IMR-90 (cell line): ENCODE data around the gene POMT2. TPM values are rescaled to one million over a fixed set of nuclear protein-coding genes. Genes with fewer than 3 reads are reported as not detected.

Experiments
- ATAC-seq: fragments of 200-7000 bp; cut with Tn5 transposase; 2 replicates; pipeline ENCODE4 v1.9.1; 2020; ENCODE audit warnings: low read depth, mild to moderate bottlenecking, moderate library complexity
- BruUV-seq: library from RNA; stranded (reverse); fragments of 400-500 nt; replicated peaks from 2 replicates; lab custom pipeline; 2021; lab: Mats Ljungman, UMichigan
- CTCF ChIA-PET: fragments of 300-600 bp; formaldehyde crosslinking; extraction: SDS; loops from one replicate; lab custom pipeline; 2021; ENCODE audit warnings: antibody characterized with exemption; lab: Yijun Ruan, JAX
- POLR2A ChIA-PET: fragments of 300-600 bp; sonication (Branson Sonifier 250); formaldehyde crosslinking; loops from one replicate; lab custom pipeline; 2022; ENCODE audit warnings: antibody characterized with exemption; ENCODE audit not compliant: unreplicated experiment; lab: Charles Lee
- DNase-seq: peaks from one replicate; pipeline ENCODE4 v3.0.0; 2013
- H2AFZ ChIP-seq: replicated peaks from 2 replicates; pipeline ENCODE3; 2013; ENCODE audit warnings: low read length, mild to moderate bottlenecking; ENCODE audit not compliant: poor library complexity
- H2AK5ac ChIP-seq: 2 replicates; pipeline ENCODE4 v1.6.1; 2013; ENCODE audit warnings: low read depth, low read length, inconsistent platforms
- H2AK9ac ChIP-seq: replicated peaks from 2 replicates; pipeline ENCODE3; 2013; ENCODE audit warnings: mild to moderate bottlenecking, low read depth, low read length, moderate library complexity; ENCODE audit not compliant: poor library complexity
- H2BK120ac ChIP-seq: 2 replicates; pipeline ENCODE4 v1.6.1; 2013; ENCODE audit warnings: low read depth, low read length, inconsistent platforms
- H2BK15ac ChIP-seq: 3 replicates; pipeline ENCODE4 v1.6.1; 2013; ENCODE audit warnings: low read depth, low read length, inconsistent platforms
- H2BK20ac ChIP-seq: 2 replicates; pipeline ENCODE4 v1.6.1; 2013; ENCODE audit warnings: low read depth, mild to moderate bottlenecking, inconsistent platforms, low read length, moderate library complexity
- H2BK5ac ChIP-seq: 2 replicates; pipeline ENCODE4 v1.6.1; 2013; ENCODE audit warnings: mild to moderate bottlenecking, low read depth, low read length, inconsistent platforms; ENCODE audit not compliant: poor library complexity, severe bottlenecking
- H3K14ac ChIP-seq: replicated peaks from 2 replicates; pipeline ENCODE4 v1.6.1; 2013; ENCODE audit warnings: low read depth, low read length, inconsistent platforms
- H3K18ac ChIP-seq: 2 replicates; pipeline ENCODE4 v1.6.1; 2013; ENCODE audit warnings: low read depth, low read length, control low read depth
- H3K23ac ChIP-seq: 2 replicates; pipeline ENCODE4 v1.6.1; 2013; ENCODE audit warnings: low read depth, low read length, inconsistent platforms
- H3K27ac ChIP-seq: 2 replicates; pipeline ENCODE4 v1.5.1; 2013; ENCODE audit warnings: mild to moderate bottlenecking, control low read depth, low read length; ENCODE audit not compliant: insufficient read depth
- H3K27me3 ChIP-seq: 2 replicates; pipeline ENCODE4 v1.6.1; 2013; ENCODE audit warnings: low read length; ENCODE audit not compliant: control insufficient read depth, insufficient read depth
- H3K36me3 ChIP-seq: 2 replicates; pipeline ENCODE4 v1.6.1; 2013; ENCODE audit warnings: low read length, mixed read lengths; ENCODE audit not compliant: control insufficient read depth, insufficient read depth
- H3K4ac ChIP-seq: 2 replicates; pipeline ENCODE4 v1.6.1; 2013; ENCODE audit warnings: low read depth, low read length, inconsistent platforms
- H3K4me1 ChIP-seq: 2 replicates; pipeline ENCODE4 v1.6.1; 2013; ENCODE audit warnings: low read length, mixed read lengths; ENCODE audit not compliant: control insufficient read depth, insufficient read depth
- H3K4me2 ChIP-seq: 2 replicates; pipeline ENCODE4 v1.6.1; 2013; ENCODE audit warnings: low read depth, mild to moderate bottlenecking, control low read depth, low read length, moderate library complexity
- H3K4me3 ChIP-seq: 2 replicates; pipeline ENCODE4 v1.5.1; 2013; ENCODE audit warnings: low read depth, mild to moderate bottlenecking, control low read depth, low read length, moderate library complexity; ENCODE audit not compliant: insufficient read depth
- H3K56ac ChIP-seq: 2 replicates; pipeline ENCODE4 v1.6.1; 2013; ENCODE audit warnings: low read length, inconsistent platforms; ENCODE audit not compliant: insufficient read depth; ENCODE audit errors: extremely low read depth
- H3K79me1 ChIP-seq, 2 experiments: 2 replicates each; pipeline ENCODE4 v1.6.1; 2013; ENCODE audit warnings: low read length in 2 of 2, inconsistent platforms in 1 of 2, low read depth in 1 of 2
- H3K9ac ChIP-seq: 2 replicates; pipeline ENCODE4 v1.6.1; 2013; ENCODE audit warnings: low read depth, low read length, control low read depth
- H3K9me1 ChIP-seq: 2 replicates; pipeline ENCODE4 v1.6.1; 2013; ENCODE audit warnings: low read length, inconsistent platforms; ENCODE audit not compliant: insufficient read depth
- H3K9me3 ChIP-seq: 2 replicates; pipeline ENCODE4 v1.6.1; 2013; ENCODE audit warnings: low read length; ENCODE audit not compliant: control insufficient read depth, insufficient read depth
- H4K20me1 ChIP-seq: 2 replicates; pipeline ENCODE4 v1.6.1; 2013; ENCODE audit warnings: low read length, inconsistent platforms; ENCODE audit not compliant: insufficient read depth
- H4K5ac ChIP-seq: 2 replicates; pipeline ENCODE4 v1.6.1; 2013; ENCODE audit warnings: mild to moderate bottlenecking, low read depth, low read length, control low read depth
- H4K8ac ChIP-seq, 2 experiments: 2 replicates each; pipeline ENCODE4 v1.6.1; 2013; ENCODE audit warnings: low read depth in 2 of 2, low read length in 2 of 2, control low read depth in 1 of 2, inconsistent platforms in 1 of 2
- H4K91ac ChIP-seq: 2 replicates; pipeline ENCODE4 v1.6.1; 2013; ENCODE audit warnings: low read depth, low read length, inconsistent platforms; ENCODE audit not compliant: insufficient read depth
- BHLHE40 ChIP-seq: fragments of 150-350 bp; IDR thresholded peaks from 2 replicates; pipeline ENCODE4 v1.6.1; 2016; ENCODE audit warnings: mild to moderate bottlenecking, low read depth, low read length
- CEBPB ChIP-seq: IDR thresholded peaks from 2 replicates; pipeline ENCODE4 v1.6.1; 2012; ENCODE audit warnings: low read depth, low read length, improper control_type of control experiment
- CHD1 ChIP-seq: IDR thresholded peaks from 2 replicates; pipeline ENCODE4 v1.6.1; 2012; ENCODE audit warnings: low read depth, low read length, improper control_type of control experiment
- CTCF ChIP-seq: conservative IDR thresholded peaks from 2 replicates; pipeline ENCODE4 v1.5.1; 2012; ENCODE audit warnings: mild to moderate bottlenecking, low read depth, low read length, improper control_type of control experiment
- ELK1 ChIP-seq: fragments of 150-350 bp; IDR thresholded peaks from 2 replicates; pipeline ENCODE4 v1.6.1; 2016; ENCODE audit warnings: low read depth, mild to moderate bottlenecking, low read length, moderate library complexity, borderline replicate concordance
- FOS ChIP-seq: fragments of 150-350 bp; IDR thresholded peaks from 2 replicates; pipeline ENCODE4 v1.6.1; 2016; ENCODE audit warnings: low read depth, low read length
- MAFK ChIP-seq: IDR thresholded peaks from 2 replicates; pipeline ENCODE4 v1.6.1; 2012; ENCODE audit warnings: low read depth, low read length, improper control_type of control experiment
- MAZ ChIP-seq: IDR thresholded peaks from 2 replicates; pipeline ENCODE4 v1.6.1; 2012; ENCODE audit warnings: low read depth, mild to moderate bottlenecking, low read length, improper control_type of control experiment, moderate library complexity, borderline replicate concordance
- MXI1 ChIP-seq: IDR thresholded peaks from 2 replicates; pipeline ENCODE4 v1.6.1; 2012; ENCODE audit warnings: low read depth, mild to moderate bottlenecking, low read length, moderate library complexity, borderline replicate concordance
- NFE2L2 ChIP-seq: fragments of 150-350 bp; IDR thresholded peaks from 2 replicates; pipeline ENCODE4 v1.6.1; 2016; ENCODE audit warnings: low read depth, mild to moderate bottlenecking, low read length
- POLR2A ChIP-seq: IDR thresholded peaks from 2 replicates; pipeline ENCODE4 v1.6.1; 2012; ENCODE audit warnings: mild to moderate bottlenecking, low read depth, low read length
- RAD21 ChIP-seq: IDR thresholded peaks from 2 replicates; pipeline ENCODE4 v1.6.1; 2012; ENCODE audit warnings: low read length, improper control_type of control experiment
- RCOR1 ChIP-seq: IDR thresholded peaks from 2 replicates; pipeline ENCODE4 v1.6.1; 2012; ENCODE audit warnings: mild to moderate bottlenecking, low read length, improper control_type of control experiment; ENCODE audit not compliant: insufficient replicate concordance
- RFX5 ChIP-seq: IDR thresholded peaks from 2 replicates; pipeline ENCODE4 v1.8.0; 2012; ENCODE audit warnings: low read depth, mild to moderate bottlenecking, low read length, moderate library complexity
- SMC3 ChIP-seq: fragments of 150-350 bp; IDR thresholded peaks from 2 replicates; pipeline ENCODE4 v1.6.1; 2016; ENCODE audit warnings: low read depth, mild to moderate bottlenecking, antibody characterized with exemption, low read length, moderate library complexity
- USF2 ChIP-seq: fragments of 150-350 bp; IDR thresholded peaks from 2 replicates; pipeline ENCODE4 v1.6.1; 2017; ENCODE audit warnings: mild to moderate bottlenecking, antibody characterized with exemption, low read length, low read depth
- WGBS, 2 experiments: methylation state at CpG; one replicate each; pipeline versions ENCODE4 v1.1.5 to v1.1.7; 2013; ENCODE audit warnings: missing lambda C conversion rate in 2 of 2; ENCODE audit not compliant: insufficient read length in 1 of 2; ENCODE audit errors: extremely low coverage in 2 of 2; 5-methylcytosine and 5-hydroxymethylcytosine counted together
- dilution Hi-C: fragments of 300-500 bp; cut with HindIII; formaldehyde crosslinking; loops from one replicate; pipeline ENCODE4 v1.14.3; 2018; ENCODE audit warnings: low sequenced_read_pairs; ENCODE audit not compliant: unreplicated experiment
- in situ Hi-C: fragments of 300-500 bp; cut with MboI; formaldehyde crosslinking; loops from 3 replicates; pipeline ENCODE4 v1.14.3; 2019; ENCODE audit warnings: low sequenced_read_pairs, inconsistent platforms, mixed read lengths
- intact Hi-C: fragments of 100-400 bp; cut with micrococcal nuclease; formaldehyde crosslinking; loops from 2 replicates; pipeline ENCODE4 v1.10.0; 2022
- polyA plus RNA-seq, 3 experiments: library from polyadenylated mRNA; depleted of rRNA; stranded (reverse); fragments of >200 nt; gene quantifications; 2 replicates each; pipeline ENCODE4 v1.2.3, GENCODE V29; 2012; ENCODE audit warnings: low replicate concordance in 1 of 3
- total RNA-seq: library from RNA; depleted of rRNA; stranded (reverse); fragments of >200 nt; gene quantifications from 2 replicates; pipeline ENCODE4 v1.2.3, GENCODE V29; 2012

Gene POMT2
- total and polyA plus RNA-seq, 2 of the 4 experiments (the other 2 are of a cell fraction) = 6.5 to 13.0 TPM

- TF ChIP-seq USF2 (no peak), MAFK (no peak), ELK1 (no peak), MAZ (no peak), CEBPB (no peak), MXI1 (no peak), CHD1 (no peak), FOS (no peak), POLR2A (no peak), RAD21 (no peak), BHLHE40 (no peak), SMC3 (no peak), CTCF (no peak), RFX5 (no peak), NFE2L2 (no peak), RCOR1 (no peak)
- no TSS peak for BruUV-seq
- in situ Hi-C loops = no loop called here
These were observed 77.9 kb downstream of the POMT2 start for GRCh38 chr14:77242752-77243151.

More at GRCh38 chr14:77242752-77243151, 77.9 kb downstream of the POMT2 start:
- 67% methylated on average over 3 of the region's 12 CpGs; no CpG with 5 or more reads in 1 of the 2 experiments for WGBS, 2 experiments
- Histone ChIP-seq H3K27me3 (no peaks in the 10 kb centered on the region; the same call in 1 of the 2 replicates), H3K56ac (no peak overlapping the region), H4K8ac (no peak overlapping the region), H3K14ac (no peak overlapping the region), H3K9ac (no peak overlapping the region), H4K20me1 (no peaks in the 10 kb centered on the region), H3K79me1 (no peaks in the 10 kb centered on the region), H4K5ac (no peak overlapping the region), H2AK5ac (no peak overlapping the region), H3K9me3 (no peaks in the 10 kb centered on the region), H3K4me2 (no peak overlapping the region), H3K27ac (no peak overlapping the region), H2BK120ac (no peak overlapping the region), H3K4me1 (no peaks in the 10 kb centered on the region), H2BK20ac (no peak overlapping the region), H4K91ac (no peak overlapping the region), H3K4me3 (no peak overlapping the region), H3K23ac (no peak overlapping the region), H2BK15ac (no peak overlapping the region), H2AK9ac (no peak overlapping the region), H3K36me3 (no peaks in the 10 kb centered on the region), H2AFZ (no peak overlapping the region), H3K18ac (no peak overlapping the region), H3K4ac (no peak overlapping the region), H2BK5ac (no peak overlapping the region), H3K9me1 (peaks cover 3% of the 10 kb centered on the region; the same call in 1 of the 2 replicates)
- POLR2A ChIA-PET = no interaction called here
- ATAC-seq (no peak), DNase-seq (no peak)
- intact Hi-C loops = no loop called here
- dilution Hi-C loops = no loop called here
- CTCF ChIA-PET = no interaction called here
